Choroid plexus epithelial cell (primary cell): Measurements from ENCODE around the gene SLAMF6.

Experiments used
- DNase-seq: peaks from one replicate; pipeline ENCODE4 v3.0.0-alpha.2; 2010; ENCODE audit warnings: low read depth
- H3K4me3 ChIP-seq: 2 replicates; pipeline ENCODE4 v1.5.1; 2011; ENCODE audit warnings: low read depth, mild to moderate bottlenecking, control low read depth, low read length, moderate library complexity
- TF ChIP-seq, protein P1 (sequence below): conservative IDR thresholded peaks from 2 replicates; pipeline ENCODE4 v1.5.1; 2011; ENCODE audit warnings: low read depth, mild to moderate bottlenecking, control low read depth, inconsistent platforms, low read length, moderate library complexity

SLAMF6 gene

GRCh38 chr1:160436966-160437365 is 86.1 kb downstream of the SLAMF6 start:
- peak; percentile 24 for DNase-seq
- TF ChIP-seq, protein P1, sequence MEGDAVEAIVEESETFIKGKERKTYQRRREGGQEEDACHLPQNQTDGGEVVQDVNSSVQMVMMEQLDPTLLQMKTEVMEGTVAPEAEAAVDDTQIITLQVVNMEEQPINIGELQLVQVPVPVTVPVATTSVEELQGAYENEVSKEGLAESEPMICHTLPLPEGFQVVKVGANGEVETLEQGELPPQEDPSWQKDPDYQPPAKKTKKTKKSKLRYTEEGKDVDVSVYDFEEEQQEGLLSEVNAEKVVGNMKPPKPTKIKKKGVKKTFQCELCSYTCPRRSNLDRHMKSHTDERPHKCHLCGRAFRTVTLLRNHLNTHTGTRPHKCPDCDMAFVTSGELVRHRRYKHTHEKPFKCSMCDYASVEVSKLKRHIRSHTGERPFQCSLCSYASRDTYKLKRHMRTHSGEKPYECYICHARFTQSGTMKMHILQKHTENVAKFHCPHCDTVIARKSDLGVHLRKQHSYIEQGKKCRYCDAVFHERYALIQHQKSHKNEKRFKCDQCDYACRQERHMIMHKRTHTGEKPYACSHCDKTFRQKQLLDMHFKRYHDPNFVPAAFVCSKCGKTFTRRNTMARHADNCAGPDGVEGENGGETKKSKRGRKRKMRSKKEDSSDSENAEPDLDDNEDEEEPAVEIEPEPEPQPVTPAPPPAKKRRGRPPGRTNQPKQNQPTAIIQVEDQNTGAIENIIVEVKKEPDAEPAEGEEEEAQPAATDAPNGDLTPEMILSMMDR = no peak
- no peak overlapping the region for H3K4me3 ChIP-seq
